ENCODE measurements around the gene MYO18A. TPM values are rescaled to one million over a fixed set of nuclear protein-coding genes. Genes with fewer than 3 reads are reported as not detected.

The MYO18A gene
- total RNA-seq, 1 experiment from 2014 or later: 37.2 TPM

GRCh38 chr17:29135464-29135863 is 44.7 kb downstream of the MYO18A start:
- H3K4me2 ChIP-seq (ENCODE audit: low read length): no peak overlapping the region
- no peak for TF ChIP-seq ZBTB33 (IDR thresholded peaks at IDR 0.05; ENCODE audit: extremely low read depth, insufficient replicate concordance, low read length)
- no peak for TF ChIP-seq JUND (IDR thresholded peaks at IDR 0.05)
- no peak for TF ChIP-seq POLR2AphosphoS5 (IDR thresholded peaks at IDR 0.05; ENCODE audit: low read depth, low read length)
- no peak for TF ChIP-seq MAX (IDR thresholded peaks at IDR 0.05)
- no peak for TF ChIP-seq SIN3A (IDR thresholded peaks at IDR 0.05; ENCODE audit: low read depth)
- TF ChIP-seq POLR2A (IDR thresholded peaks at IDR 0.05; ENCODE audit: borderline replicate concordance, extremely low read depth, insufficient read depth, insufficient read length): no peak
- no peak for TF ChIP-seq RAD21 (IDR thresholded peaks at IDR 0.05; ENCODE audit: low read depth)
- no peak for TF ChIP-seq FOSL1 (IDR thresholded peaks at IDR 0.05; ENCODE audit: low read depth)
- TF ChIP-seq TCF7L2 (IDR thresholded peaks at IDR 0.05; ENCODE audit: borderline replicate concordance, extremely low read depth, insufficient read depth, insufficient read length): no peak
- TF ChIP-seq REST (IDR thresholded peaks at IDR 0.05; ENCODE audit: low read depth): no peak
- no peak for TF ChIP-seq YY1 (IDR thresholded peaks at IDR 0.05; ENCODE audit: extremely low read depth, insufficient replicate concordance, low read depth, low read length)
- no peak for TF ChIP-seq SRF (IDR thresholded peaks at IDR 0.05; ENCODE audit: low read depth)
- TF ChIP-seq CTCF (IDR thresholded peaks at IDR 0.05 in 2 of 3, conservative IDR thresholded peaks at IDR 0.05 in 1 of 3; ENCODE audit: borderline replicate concordance in 1 of 3, insufficient read depth in 1 of 3, low read depth in 2 of 3, low read length in 2 of 3): no peak
- no peak for TF ChIP-seq SP1 (IDR thresholded peaks at IDR 0.05; ENCODE audit: low read depth)
- no peak for TF ChIP-seq ATF3 (IDR thresholded peaks at IDR 0.05)
- no peak for TF ChIP-seq EZH2phosphoT487 (IDR thresholded peaks at IDR 0.05; ENCODE audit: borderline replicate concordance)
- no peaks in the 10 kb centered on the region for H3K36me3 ChIP-seq (ENCODE audit: control insufficient read depth in 1 of 2, insufficient read depth in 2 of 2, low read length in 2 of 2)
- H3K79me2 ChIP-seq (ENCODE audit: insufficient read depth, low read length): 0 out of 2 replicates have a peak, but pooled peaks cover 6% of the 10 kb centered on the region
- no peaks in the 10 kb centered on the region for H3K9me2 ChIP-seq (ENCODE audit: insufficient read depth)
- BruUV-seq (replicated peaks): no TSS peak
- H3K4me3 ChIP-seq (replicated peaks in 1 of 2; ENCODE audit: low read depth in 1 of 2, low read length in 2 of 2): no peak overlapping the region
- no peak for DNase-seq (ENCODE audit: low read depth, low spot score)
- H3K4me1 ChIP-seq (ENCODE audit: control insufficient read depth in 1 of 2, insufficient read depth in 2 of 2, low read length in 2 of 2): peaks cover 52 to 84% of the 10 kb centered on the region in 2 experiments
- H3K27ac ChIP-seq (ENCODE audit: low read depth, low read length): no peak overlapping the region
- H4K20me1 ChIP-seq (ENCODE audit: insufficient read depth): no peaks in the 10 kb centered on the region
- H3K27me3 ChIP-seq (ENCODE audit: insufficient read depth, low read length): no peaks in the 10 kb centered on the region
- no peak overlapping the region for H2AFZ ChIP-seq (ENCODE audit: low read depth, low read length, poor library complexity, severe bottlenecking)
- no peak for ATAC-seq
- POLR2A ChIA-PET: no interaction called here
- no peaks in the 10 kb centered on the region for H3K9me3 ChIP-seq (ENCODE audit: control insufficient read depth in 1 of 2, insufficient read depth in 1 of 2, low read depth in 1 of 2, low read length in 2 of 2)
- intact Hi-C loops (cut with micrococcal nuclease): no loop called here
- CTCF ChIA-PET: interaction anchor here (3.6 to 7.3 kb wide), 2 partner anchors 11 to 19 kb away, joined by 35 to 46 read pairs; no protein-coding TSS in a partner anchor
- RAD21 ChIA-PET (ENCODE audit: low non-redundant PET in 1 of 2, low total read pairs in 2 of 2, uncharacterized antibody in 2 of 2, unreplicated experiment in 2 of 2): no interaction called here
- H3K9ac ChIP-seq (ENCODE audit: low read length): no peak overlapping the region

Data from HCT116 (cell line).